Small intestine (tissue), 7 donors: Measurements from ENCODE around the gene PHYKPL. TPM values are rescaled to one million over a fixed set of nuclear protein-coding genes. Genes with fewer than 3 reads are reported as not detected.

Experiments used
- DNase-seq, 2 donors: peaks; one replicate each; pipeline versions ENCODE4 v3.0.0 to v3.0.0-alpha.2; 2013
- FAIRE-seq: peaks from 2 replicates; lab custom pipeline; 2012; peaks lifted over from hg19 to GRCh38; lab: Jason Lieb, UNC
- H3K27ac ChIP-seq, 3 donors: one replicate each; pipeline ENCODE4 v1.5.1; 2013; ENCODE audit warnings: low read length in 2 of 3, mild to moderate bottlenecking in 2 of 3, control low read depth in 1 of 3, inconsistent platforms in 1 of 3, low read depth in 1 of 3, moderate library complexity in 1 of 3
- H3K27me3 ChIP-seq, 3 donors: one replicate each; pipeline ENCODE4 v1.6.1; 2013; ENCODE audit warnings: low read length in 3 of 3, inconsistent platforms in 1 of 3; ENCODE audit not compliant: control insufficient read depth in 3 of 3, insufficient read depth in 3 of 3
- H3K36me3 ChIP-seq, 3 donors: one replicate each; pipeline ENCODE4 v1.6.1; 2013; ENCODE audit warnings: low read length in 3 of 3, inconsistent platforms in 1 of 3, low read depth in 1 of 3, mild to moderate bottlenecking in 1 of 3, moderate library complexity in 1 of 3; ENCODE audit not compliant: control insufficient read depth in 3 of 3, insufficient read depth in 2 of 3
- H3K4me1 ChIP-seq, 3 donors: one replicate each; pipeline ENCODE4 v1.6.1; 2013; ENCODE audit warnings: low read length in 2 of 3, inconsistent platforms in 1 of 3, low read depth in 1 of 3, mild to moderate bottlenecking in 1 of 3, moderate library complexity in 1 of 3; ENCODE audit not compliant: control insufficient read depth in 3 of 3, insufficient read depth in 2 of 3
- H3K4me3 ChIP-seq, 3 donors: one replicate each; pipeline ENCODE4 v1.5.1; 2013; ENCODE audit warnings: low read length in 3 of 3, control low read depth in 1 of 3, inconsistent platforms in 1 of 3, low read depth in 1 of 3, mild to moderate bottlenecking in 1 of 3, moderate library complexity in 1 of 3
- H3K9me3 ChIP-seq, 2 donors: one replicate each; pipeline ENCODE4 v1.6.1; 2013; ENCODE audit warnings: low read depth in 1 of 2, low read length in 1 of 2; ENCODE audit not compliant: control insufficient read depth in 2 of 2, insufficient read depth in 1 of 2
- WGBS, 3 donors: extraction: QIAGEN DNeasy Blood & Tissue Kit; methylation state at CpG; one replicate each; pipeline ENCODE4 v1.1.7; 2013; 5-methylcytosine and 5-hydroxymethylcytosine counted together
- polyA plus RNA-seq, 4 donors: library from polyadenylated mRNA; stranded (reverse) in 3 of 4; unstranded in 1 of 4; fragments of 200-250 nt in 3 of 4; fragments of 120-200 nt in 1 of 4; gene quantifications; one replicate each; pipeline versions ENCODE4 v1.2.1 to v1.2.3, GENCODE V29; 2013
- donor health status: healthy with polysubstance abuse.
- donor health status: control.
- donor health status: control.
- donor health status: Bipolar disorder and iron deficiency.
- donor health status: healthy.

Gene PHYKPL
- polyA plus RNA-seq, 4 donors, result 57.7 to 145 (median 127) TPM

DNA sequence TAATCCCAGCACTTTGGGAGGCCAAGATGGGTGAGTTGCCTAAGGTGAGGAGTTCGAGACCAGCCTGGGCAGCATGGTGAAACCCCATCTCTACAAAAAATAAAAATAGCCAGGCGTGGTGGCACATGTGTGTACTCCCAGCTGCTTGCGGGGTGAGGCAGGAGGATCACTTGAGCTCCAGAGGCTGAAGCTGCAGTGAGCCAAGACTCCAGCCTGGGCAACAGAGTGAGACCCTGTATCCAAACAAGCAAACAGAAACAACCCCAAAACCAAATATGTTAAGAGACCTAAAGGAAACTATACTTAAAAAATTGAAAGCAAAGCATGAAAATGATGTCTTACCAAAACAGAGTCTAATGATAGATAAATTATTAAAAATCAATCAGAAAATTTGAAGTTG lies 15.8 kb downstream of the PHYKPL start:
- FAIRE-seq, result no peak
- Histone ChIP-seq H3K4me3 (no peak overlapping the region), H3K36me3 (peaks cover 15 to 75% (median 22%) of the 10 kb centered on the region in 3 donors), H3K27me3 (no peaks in the 10 kb centered on the region), H3K9me3 (no peaks in the 10 kb centered on the region), H3K27ac (peak overlapping the region in 2 of 3 donors; percentile 84 to 86), H3K4me1 (peaks cover 5 to 47% (median 29%) of the 10 kb centered on the region in 3 donors)
- WGBS, 3 donors, result 73 to 79% (median 77%) methylated on average over 3 of the region's 3 CpGs
- DNase-seq, result no peak

DNA sequence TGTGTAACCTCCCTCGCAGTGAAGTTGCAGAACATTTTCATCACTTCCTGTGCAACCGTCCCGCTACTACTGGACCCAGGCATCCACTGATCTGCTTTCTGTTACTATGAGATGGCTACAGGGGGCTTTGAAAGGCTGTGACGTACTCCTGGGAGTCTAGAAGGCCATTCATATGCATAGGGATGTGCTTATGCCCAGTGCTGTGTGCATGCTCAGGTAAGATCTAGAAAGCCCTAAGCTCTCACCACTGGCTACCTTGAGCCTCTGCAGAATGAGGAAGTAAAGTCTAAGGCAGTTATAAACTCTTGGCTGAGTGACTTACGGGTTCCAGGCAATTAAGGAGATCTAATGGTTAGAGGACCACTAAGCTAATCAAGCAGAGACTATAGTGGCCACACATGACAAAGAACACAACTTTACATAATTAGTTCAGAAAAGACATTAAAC lies 16.5 kb downstream of the PHYKPL start:
- peak in 1 of 2 donors; percentile 66 for DNase-seq
- Histone ChIP-seq H3K4me3 (no peak overlapping the region), H3K27me3 (no peaks in the 10 kb centered on the region), H3K9me3 (no peaks in the 10 kb centered on the region), H3K4me1 (peaks cover 5 to 43% (median 31%) of the 10 kb centered on the region in 3 donors), H3K36me3 (peaks cover 19 to 75% (median 21%) of the 10 kb centered on the region in 3 donors), H3K27ac (peak overlapping the region in 2 of 3 donors; percentile 84 to 86)
- WGBS, 3 donors, result 31 to 64% (median 41%) methylated on average over 5 of the region's 5 CpGs
- FAIRE-seq, result no peak

DNA sequence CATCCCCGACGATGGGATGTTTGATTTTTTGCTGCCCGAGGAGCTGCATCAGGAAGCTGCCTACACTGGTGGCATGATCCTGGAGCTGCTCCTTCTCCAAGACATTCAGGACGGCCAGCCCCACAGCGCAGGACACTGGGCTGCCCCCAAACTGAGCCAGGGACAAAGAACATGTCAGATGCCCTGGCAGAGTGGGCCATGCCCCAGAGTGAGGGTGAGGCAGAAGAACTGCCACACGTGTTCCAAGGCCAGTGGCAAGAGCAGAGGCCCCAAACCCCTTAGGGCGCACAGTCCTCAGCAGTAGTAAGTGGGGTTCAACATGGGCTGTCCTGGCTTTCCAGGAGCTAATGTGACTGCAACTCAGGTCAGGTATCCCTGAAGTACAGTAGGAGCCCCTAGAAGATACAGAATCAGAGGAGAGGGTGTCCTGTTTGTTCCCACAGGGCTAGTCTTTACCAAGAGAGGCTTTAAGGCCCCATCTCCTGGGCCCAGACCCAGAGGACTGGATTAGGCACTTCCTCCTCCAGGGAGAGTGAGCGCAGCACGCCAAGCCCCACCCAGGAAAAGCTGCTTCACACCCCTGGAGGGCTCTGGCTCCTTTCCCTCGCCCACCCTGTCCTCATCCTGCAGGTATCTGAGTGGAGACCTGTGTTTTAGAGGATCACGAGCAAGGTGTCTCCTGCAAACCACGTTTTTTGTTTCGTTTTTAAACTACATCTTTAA lies 17.2 kb downstream of the PHYKPL start:
- Histone ChIP-seq H3K9me3 (no peaks in the 10 kb centered on the region), H3K4me1 (peaks cover 5 to 46% (median 31%) of the 10 kb centered on the region in 3 donors), H3K4me3 (no peak overlapping the region), H3K36me3 (peaks cover 19 to 81% (median 26%) of the 10 kb centered on the region in 3 donors), H3K27ac (peak overlapping the region; percentile 84 to 89 (median 86)), H3K27me3 (no peaks in the 10 kb centered on the region)
- FAIRE-seq (no peak), DNase-seq (peak in 1 of 2 donors; percentile 61)
- WGBS, 3 donors, result 45 to 67% (median 51%) methylated on average over 13 of the region's 13 CpGs

DNA sequence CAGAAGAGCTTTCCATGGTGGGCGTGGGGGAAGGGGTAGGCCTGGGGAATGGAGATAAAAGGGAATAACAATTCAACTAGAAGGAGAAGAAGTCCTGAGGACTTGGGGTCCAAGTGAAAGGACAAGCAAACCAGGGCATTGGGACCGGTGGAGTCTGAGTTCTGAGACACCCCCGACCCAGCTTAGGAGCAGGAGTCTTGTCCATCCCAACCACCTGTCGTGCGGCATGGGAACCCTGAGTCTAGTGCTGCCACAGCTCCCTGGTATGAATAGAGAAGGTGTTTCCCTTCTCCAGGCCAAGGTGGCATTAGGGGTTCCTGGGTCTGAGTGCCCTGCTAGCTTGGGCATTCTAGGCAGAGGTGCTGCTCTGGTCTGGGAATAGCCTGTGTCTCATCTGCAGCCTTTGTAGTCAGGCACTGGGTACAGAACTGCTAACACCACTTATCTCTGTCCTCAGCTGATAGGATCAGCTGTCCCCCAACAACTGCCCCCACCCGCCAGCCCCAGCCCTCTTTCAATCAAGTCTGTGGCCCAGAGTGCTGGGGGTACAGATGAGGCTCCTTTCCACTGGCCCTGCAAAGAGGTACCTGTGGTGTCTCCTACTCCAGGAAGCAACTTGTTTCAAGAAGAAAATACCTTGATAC lies 18.3 kb downstream of the PHYKPL start:
- peaks cover 5 to 55% (median 31%) of the 10 kb centered on the region in 3 donors for H3K4me1 ChIP-seq
- no peak overlapping the region for H3K4me3 ChIP-seq
- DNase-seq (no peak), FAIRE-seq (no peak)
- H3K36me3 ChIP-seq, result peaks cover 29 to 83% (median 36%) of the 10 kb centered on the region in 3 donors
- 69 to 83% (median 75%) methylated on average over 6 of the region's 6 CpGs for WGBS, 3 donors
- H3K27ac ChIP-seq, result peak overlapping the region; percentile 84 to 89 (median 86)
- no peaks in the 10 kb centered on the region for H3K9me3 ChIP-seq
- H3K27me3 ChIP-seq, result no peaks in the 10 kb centered on the region

DNA sequence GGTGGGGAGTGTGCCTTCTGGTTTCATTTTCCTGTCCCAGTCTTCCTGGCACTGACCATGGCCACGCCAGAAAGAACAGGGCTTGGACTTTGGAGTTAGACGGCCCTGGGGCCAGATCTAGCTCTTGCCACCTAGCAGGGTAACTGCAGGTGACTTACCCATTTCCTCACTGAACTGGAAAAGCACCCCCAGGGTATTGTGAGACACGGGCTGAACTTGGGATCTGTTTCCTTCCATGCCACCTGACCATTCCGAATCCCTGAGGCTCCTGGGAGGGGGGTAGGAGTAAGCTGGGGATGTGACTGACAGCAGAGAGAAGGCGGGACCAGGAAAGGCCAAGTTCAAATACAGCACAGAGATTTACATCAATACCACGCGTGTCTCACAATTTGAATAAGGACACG lies 18.9 kb downstream of the PHYKPL start:
- H3K27ac ChIP-seq, result peak overlapping the region; percentile 84 to 89 (median 86)
- H3K27me3 ChIP-seq, result no peaks in the 10 kb centered on the region
- no peaks in the 10 kb centered on the region for H3K9me3 ChIP-seq
- FAIRE-seq (no peak), DNase-seq (peak; percentile 81 to 94)
- peaks cover 5 to 61% (median 31%) of the 10 kb centered on the region in 3 donors for H3K4me1 ChIP-seq
- no peak overlapping the region for H3K4me3 ChIP-seq
- 20 to 50% (median 34%) methylated on average over 8 of the region's 8 CpGs for WGBS, 3 donors
- H3K36me3 ChIP-seq, result peaks cover 30 to 88% (median 41%) of the 10 kb centered on the region in 3 donors

DNA sequence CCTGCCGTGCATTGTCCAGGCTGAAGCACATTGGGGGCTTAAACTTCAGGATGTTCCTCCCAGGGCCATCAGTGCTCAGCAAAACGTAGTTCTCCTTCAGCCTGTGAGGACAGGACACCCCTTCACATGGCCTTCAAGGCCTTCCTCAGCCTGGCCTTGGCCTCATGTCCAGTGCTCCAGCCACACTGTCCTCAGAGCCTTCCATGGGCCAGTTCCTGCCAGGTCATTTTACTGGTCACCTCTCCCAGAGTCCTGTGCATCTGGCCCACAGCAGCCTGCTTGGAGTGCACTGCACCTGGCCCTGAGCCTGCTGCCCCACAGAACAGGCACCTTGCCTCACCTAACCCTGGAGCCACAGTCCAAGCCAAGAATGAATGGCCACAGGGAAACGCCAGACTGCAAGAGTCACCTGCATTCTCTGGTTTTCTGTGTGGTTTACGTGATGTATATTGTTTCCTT lies 19.6 kb downstream of the PHYKPL start:
- peaks cover 28 to 89% (median 44%) of the 10 kb centered on the region in 3 donors for H3K36me3 ChIP-seq
- peak in 1 of 2 donors; percentile 28 for DNase-seq
- no peaks in the 10 kb centered on the region for H3K9me3 ChIP-seq
- H3K27me3 ChIP-seq, result no peaks in the 10 kb centered on the region
- peak overlapping the region; percentile 84 to 89 (median 86) for H3K27ac ChIP-seq
- WGBS, 3 donors, result 35 to 52% (median 45%) methylated on average over 4 of the region's 4 CpGs
- FAIRE-seq, result no peak
- H3K4me1 ChIP-seq, result peaks cover 5 to 68% (median 31%) of the 10 kb centered on the region in 3 donors
- no peak overlapping the region for H3K4me3 ChIP-seq

DNA sequence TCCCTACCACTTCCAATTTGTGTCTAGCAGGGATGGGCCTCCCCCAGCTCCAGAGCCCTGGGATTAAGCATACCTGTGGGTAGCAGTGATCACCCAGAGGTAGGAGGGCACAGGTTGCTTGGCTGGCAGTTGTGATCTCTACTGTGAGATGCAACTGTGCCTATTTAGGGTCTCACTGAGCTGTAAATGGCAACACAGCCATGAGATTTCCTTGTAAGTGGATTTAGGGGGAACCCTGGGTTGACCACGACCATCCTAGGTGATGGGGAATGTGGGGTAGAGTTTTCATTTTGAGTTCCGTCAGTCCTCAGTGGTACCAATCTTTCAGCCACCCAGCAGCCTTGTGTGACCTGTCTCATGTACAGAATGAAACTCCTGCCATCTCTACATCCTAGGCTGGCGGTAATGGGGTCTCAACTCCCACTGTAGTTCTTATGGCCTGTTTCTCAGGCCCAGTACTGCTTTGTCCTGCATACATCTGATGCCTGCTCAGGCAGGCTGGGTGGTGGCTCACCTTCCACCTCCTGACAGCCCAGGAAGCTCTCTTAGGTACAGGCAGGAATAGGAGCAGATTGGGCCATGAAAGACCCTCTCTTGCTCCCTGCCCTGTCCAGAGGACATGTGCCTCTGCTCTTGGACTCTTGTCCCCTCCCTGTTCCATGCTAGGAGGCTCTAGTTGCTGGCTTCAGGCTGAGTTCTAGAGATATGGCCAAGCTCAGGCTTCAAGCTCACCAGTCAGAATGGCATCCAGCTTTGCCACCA lies 20.2 kb downstream of the PHYKPL start:
- Histone ChIP-seq H3K27me3 (no peaks in the 10 kb centered on the region), H3K9me3 (no peaks in the 10 kb centered on the region), H3K4me1 (peaks cover 5 to 74% (median 32%) of the 10 kb centered on the region in 3 donors), H3K4me3 (no peak overlapping the region), H3K27ac (peak overlapping the region; percentile 84 to 89 (median 86)), H3K36me3 (peaks cover 28 to 92% (median 45%) of the 10 kb centered on the region in 3 donors)
- WGBS, 3 donors, result 83 to 89% (median 83%) methylated on average over 3 of the region's 3 CpGs
- FAIRE-seq (no peak), DNase-seq (peak in 1 of 2 donors; percentile 28)
